Epithelial cell of alveolus of lung (primary cell): ENCODE results near the gene SRL. TPM values are rescaled to one million over a fixed set of nuclear protein-coding genes. Genes with fewer than 3 reads are reported as not detected.

Source experiments
- total RNA-seq: library from RNA; depleted of rRNA; stranded (reverse); fragments of >200 nt; gene quantifications from 2 replicates; pipeline ENCODE4 v1.2.1, GENCODE V29; 2015

Gene SRL
- 1.0 TPM in 1 of 2 replicates, not detected in the other for total RNA-seq

GRCh38 chr16:4241928-4242283 is at the start of gene SRL:
SRL (minus strand) TSS chr16:4242080; CDS start chr16:4242067, 13 bp downstream.

Other genes with a start within 250 kb of the SRL start
- gene ADCY9, start 125.6 kb downstream of the SRL start, total RNA-seq, result 12.8 and 14.7 TPM in 2 replicates
- 9.1 and 14.5 TPM in 2 replicates for gene TFAP4, start 30.9 kb upstream of the SRL start, total RNA-seq
- gene GLIS2, start 74.0 kb upstream of the SRL start, total RNA-seq, result 5.7 and 8.8 TPM in 2 replicates
- gene PAM16, start 109.2 kb upstream of the SRL start, total RNA-seq, result 40.1 and 50.4 TPM in 2 replicates
- 94.0 and 148 TPM in 2 replicates for gene VASN, start 129.8 kb upstream of the SRL start, total RNA-seq
- 9.7 and 14.0 TPM in 2 replicates for gene CORO7, start 174.5 kb upstream of the SRL start, total RNA-seq
- gene DNAJA3, start 183.8 kb upstream of the SRL start, total RNA-seq, result 33.7 and 50.0 TPM in 2 replicates
- 57.8 and 86.4 TPM in 2 replicates for gene NMRAL1, start 232.5 kb upstream of the SRL start, total RNA-seq
- gene HMOX2, start 234.3 kb upstream of the SRL start, total RNA-seq, result 40.2 and 56.9 TPM in 2 replicates